GM21825 (cell line): ENCODE measurements around the gene SIT1.
A peak's percentile ranks its signal among the peaks of the same experiment; 100 is the strongest.

Experiments used
- ATAC-seq: cut with Tn5 transposase; IDR thresholded peaks from one replicate; pipeline ENCODE4 v1.9.1; 2021; ENCODE audit warnings: mild to moderate bottlenecking, moderate library complexity; ENCODE audit not compliant: unreplicated experiment

Gene SIT1

DNA sequence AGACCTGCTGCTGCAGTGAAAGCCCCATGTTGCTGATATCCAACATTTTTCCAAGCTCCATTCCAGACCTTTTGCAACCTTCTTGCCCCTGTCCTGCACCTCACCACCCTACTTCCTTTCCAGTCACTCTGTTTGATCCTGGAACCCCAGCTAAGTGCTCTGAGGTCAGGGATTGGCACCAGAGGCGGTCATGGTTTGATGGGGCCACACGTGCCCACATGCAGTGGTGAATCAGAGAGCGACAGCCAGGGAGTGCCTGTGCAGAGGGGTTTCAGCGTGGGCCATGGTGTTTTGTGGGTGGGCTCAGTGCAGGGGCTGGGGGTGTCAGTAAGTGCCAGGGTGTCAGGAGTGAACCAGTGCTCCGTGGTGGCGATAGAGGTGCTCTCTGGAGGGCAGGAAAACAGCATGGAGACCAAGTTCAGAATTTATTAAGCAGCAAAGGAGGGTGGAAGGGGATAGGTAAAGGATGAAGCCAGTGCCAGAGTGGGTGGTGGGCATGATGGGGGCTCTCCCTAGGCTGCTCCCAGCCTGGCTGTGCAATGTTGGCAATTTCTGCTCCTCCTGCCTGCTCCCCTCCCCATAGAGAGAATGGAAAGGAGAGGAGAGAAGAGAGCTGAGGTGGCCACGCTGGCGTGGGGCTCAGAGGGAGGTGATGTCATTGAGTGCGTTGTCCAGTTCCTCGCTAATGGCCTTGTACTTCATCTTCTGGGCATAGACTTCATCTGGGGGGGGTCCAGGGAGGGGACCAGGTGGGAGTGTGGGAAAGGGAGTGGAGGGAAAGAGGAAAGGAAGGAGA is 32.0 kb upstream of the SIT1 start:
- no peak for ATAC-seq

- no peak for ATAC-seq
Observed at GRCh38 chr9:35682051-35682450, 31.3 kb upstream of the SIT1 start.

GRCh38 chr9:35681341-35682002 is 30.7 kb upstream of the SIT1 start:
- ATAC-seq, result no peak

GRCh38 chr9:35680331-35681105 is 29.8 kb upstream of the SIT1 start:
- ATAC-seq, result no peak

DNA sequence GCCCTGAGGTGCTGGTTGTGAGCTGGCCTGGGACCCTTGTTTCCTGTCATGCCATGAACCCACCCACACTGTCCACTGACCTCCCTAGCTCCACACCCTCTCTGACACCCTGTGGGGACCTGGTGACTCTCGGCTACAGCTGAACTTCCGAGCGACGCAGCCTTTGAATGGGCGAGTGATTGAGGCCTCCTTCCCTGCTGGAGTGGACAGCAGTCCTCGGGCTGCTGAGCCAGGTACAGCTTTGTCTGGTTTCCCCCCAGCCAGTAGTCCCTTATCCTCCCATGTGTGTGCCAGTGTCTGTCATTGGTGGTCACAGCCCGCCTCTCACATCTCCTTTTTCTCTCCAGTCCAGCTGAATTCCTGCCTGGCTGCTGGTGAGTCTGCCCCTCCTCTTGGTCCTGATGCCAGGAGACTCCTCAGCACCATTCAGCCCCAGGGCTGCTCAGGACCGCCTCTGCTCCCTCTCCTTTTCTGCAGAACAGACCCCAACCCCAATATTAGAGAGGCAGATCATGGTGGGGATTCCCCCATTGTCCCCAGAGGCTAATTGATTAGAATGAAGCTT is 29.1 kb upstream of the SIT1 start:
- no peak for ATAC-seq

DNA sequence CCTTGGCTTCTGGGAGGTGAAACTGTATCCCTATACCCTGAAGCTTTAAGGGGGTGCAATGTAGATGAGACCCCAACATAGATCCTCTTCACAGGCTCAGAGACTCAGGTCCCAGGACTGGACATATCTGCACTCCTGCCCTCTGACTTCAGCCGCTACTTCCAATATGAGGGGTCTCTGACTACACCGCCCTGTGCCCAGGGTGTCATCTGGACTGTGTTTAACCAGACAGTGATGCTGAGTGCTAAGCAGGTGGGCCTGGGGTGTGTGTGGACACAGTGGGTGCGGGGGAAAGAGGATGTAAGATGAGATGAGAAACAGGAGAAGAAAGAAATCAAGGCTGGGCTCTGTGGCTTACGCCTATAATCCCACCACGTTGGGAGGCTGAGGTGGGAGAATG is 28.4 kb upstream of the SIT1 start:
- ATAC-seq, result no peak

- no peak for ATAC-seq
Observed at GRCh38 chr9:35675732-35676392, 25.1 kb upstream of the SIT1 start.

- ATAC-seq, result no peak
Observed at GRCh38 chr9:35675204-35675603, 24.5 kb upstream of the SIT1 start.

GRCh38 chr9:35674025-35674361 is 23.3 kb upstream of the SIT1 start:
- ATAC-seq, result no peak

- no peak for ATAC-seq
Observed at GRCh38 chr9:35673132-35674024, 22.6 kb upstream of the SIT1 start, which contains the start of gene CA9. CA9 (plus strand) TSS chr9:35673928; CDS start chr9:35673960, 32 bp downstream.

- ATAC-seq, result no peak
Observed at GRCh38 chr9:35669331-35670145, 18.8 kb upstream of the SIT1 start.

- ATAC-seq, result no peak
Observed at GRCh38 chr9:35667939-35668338, 17.2 kb upstream of the SIT1 start.

- ATAC-seq, result no peak
Observed at GRCh38 chr9:35666549-35666948, 15.8 kb upstream of the SIT1 start.

DNA sequence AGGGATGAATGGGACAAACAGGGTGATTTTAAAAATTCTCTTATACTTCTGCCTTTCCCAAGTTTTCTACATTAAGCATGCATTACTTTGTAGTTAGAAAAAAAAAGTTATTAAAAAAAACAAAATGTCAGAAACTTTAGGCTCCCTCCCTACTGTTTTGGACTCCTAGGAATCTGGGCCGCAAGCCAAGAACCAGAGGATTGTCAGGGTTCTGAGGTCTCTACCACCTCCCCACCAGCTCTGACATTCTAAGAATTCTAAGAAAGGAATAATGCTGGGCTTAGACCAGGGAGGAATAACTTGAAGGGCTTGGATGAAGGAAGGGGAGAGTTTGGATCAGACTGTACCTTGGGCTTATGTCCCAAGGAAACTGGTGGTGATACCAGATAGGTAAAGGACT is 15.3 kb upstream of the SIT1 start:
- no peak for ATAC-seq

GRCh38 chr9:35665471-35665818 is 14.7 kb upstream of the SIT1 start:
- no peak for ATAC-seq

GRCh38 chr9:35664531-35665470 is 14.1 kb upstream of the SIT1 start, which contains the start of gene ARHGEF39:
ARHGEF39 (minus strand) TSS chr9:35665195; CDS start chr9:35665169, 26 bp downstream.
- ATAC-seq, result peak; percentile 67

GRCh38 chr9:35662437-35662836 is 11.7 kb upstream of the SIT1 start:
- ATAC-seq, result no peak

- no peak for ATAC-seq
Observed at GRCh38 chr9:35661756-35662350, 11.1 kb upstream of the SIT1 start.
